Neural progenitor cell (in vitro differentiated cells): ENCODE measurements around the gene FAM177B. TPM values are rescaled to one million over a fixed set of nuclear protein-coding genes. Genes with fewer than 3 reads are reported as not detected.

Experiments
- DNase-seq: peaks from one replicate; pipeline ENCODE4 v3.0.0-alpha.2; 2016; ENCODE audit warnings: low spot score
- H2AFZ ChIP-seq: fragments of 200-600 bp; sonication (generic); replicated peaks from 2 replicates; pipeline ENCODE4 v1.6.1; 2016; ENCODE audit warnings: antibody characterized with exemption
- H3F3A ChIP-seq: fragments of 200-600 bp; sonication (generic); 2 replicates; pipeline ENCODE4 v1.6.1; 2016; ENCODE audit warnings: antibody characterized with exemption, low read depth
- H3K27ac ChIP-seq: fragments of 200-600 bp; sonication (generic); 2 replicates; pipeline ENCODE4 v1.5.1; 2016; ENCODE audit warnings: mild to moderate bottlenecking
- H3K27me3 ChIP-seq: fragments of 200-600 bp; sonication (generic); 2 replicates; pipeline ENCODE4 v1.6.1; 2016; ENCODE audit warnings: mild to moderate bottlenecking, moderate library complexity
- H3K36me3 ChIP-seq: fragments of 200-600 bp; sonication (generic); 2 replicates; pipeline ENCODE4 v1.5.1; 2016
- H3K4me1 ChIP-seq: fragments of 200-600 bp; sonication (generic); 2 replicates; pipeline ENCODE4 v1.6.1; 2016; ENCODE audit warnings: mixed run types
- H3K4me2 ChIP-seq: fragments of 200-600 bp; sonication (generic); 2 replicates; pipeline ENCODE4 v1.6.1; 2016
- H3K4me3 ChIP-seq: fragments of 200-600 bp; sonication (generic); 2 replicates; pipeline ENCODE4 v1.5.1; 2016
- H3K79me2 ChIP-seq: fragments of 200-600 bp; sonication (generic); 2 replicates; pipeline ENCODE4 v1.6.1; 2016; ENCODE audit warnings: low read depth
- H3K9ac ChIP-seq: fragments of 200-600 bp; sonication (generic); 2 replicates; pipeline ENCODE4 v1.6.1; 2016
- H3K9me3 ChIP-seq: fragments of 200-600 bp; sonication (generic); 2 replicates; pipeline ENCODE4 v1.5.1; 2016; ENCODE audit warnings: low read depth
- H4K20me1 ChIP-seq: fragments of 200-600 bp; sonication (generic); 2 replicates; pipeline ENCODE4 v1.6.1; 2016; ENCODE audit warnings: low read depth
- H3K27ac Mint-ChIP-seq: 3 replicates; pipeline ENCODE4 v1.8.0; 2021; ENCODE audit warnings: mixed read lengths
- H3K27me3 Mint-ChIP-seq: 2 replicates; pipeline ENCODE4 v1.8.0; 2022; ENCODE audit warnings: low read depth, mild to moderate bottlenecking, inconsistent platforms, moderate library complexity, mixed read lengths; ENCODE audit not compliant: insufficient read depth
- H3K36me3 Mint-ChIP-seq: 3 replicates; pipeline ENCODE4 v1.8.0; 2021; ENCODE audit warnings: mixed read lengths
- H3K4me1 Mint-ChIP-seq: 3 replicates; pipeline ENCODE4 v1.8.0; 2021; ENCODE audit warnings: mixed read lengths
- H3K4me3 Mint-ChIP-seq: 3 replicates; pipeline ENCODE4 v1.8.0; 2021; ENCODE audit warnings: mild to moderate bottlenecking, moderate library complexity, mixed read lengths
- H3K9me3 Mint-ChIP-seq: 3 replicates; pipeline ENCODE4 v1.8.0; 2020; ENCODE audit warnings: mixed read lengths
- EZH2 ChIP-seq: fragments of 200-600 bp; sonication (generic); IDR thresholded peaks from 2 replicates; pipeline ENCODE4 v1.6.1; 2017; ENCODE audit warnings: antibody characterized with exemption, mild to moderate bottlenecking, moderate library complexity
- EZH2phosphoT487 ChIP-seq: fragments of 200-600 bp; sonication (generic); IDR thresholded peaks from 2 replicates; pipeline ENCODE4 v1.6.1; 2017; ENCODE audit warnings: antibody characterized with exemption
- total RNA-seq: library from RNA; depleted of rRNA; stranded (reverse); fragments of >200 nt; gene quantifications from 2 replicates; pipeline ENCODE4 v1.2.3, GENCODE V29; 2015; ENCODE audit warnings: low replicate concordance
- TF ChIP-seq, protein P1 (sequence below): fragments of 200-600 bp; sonication (generic); IDR thresholded peaks from 2 replicates; pipeline ENCODE4 v1.5.1; 2017; ENCODE audit warnings: antibody characterized with exemption, mild to moderate bottlenecking

FAM177B gene
- total RNA-seq, 1 donor from 2014 or later, result not detected

DNA sequence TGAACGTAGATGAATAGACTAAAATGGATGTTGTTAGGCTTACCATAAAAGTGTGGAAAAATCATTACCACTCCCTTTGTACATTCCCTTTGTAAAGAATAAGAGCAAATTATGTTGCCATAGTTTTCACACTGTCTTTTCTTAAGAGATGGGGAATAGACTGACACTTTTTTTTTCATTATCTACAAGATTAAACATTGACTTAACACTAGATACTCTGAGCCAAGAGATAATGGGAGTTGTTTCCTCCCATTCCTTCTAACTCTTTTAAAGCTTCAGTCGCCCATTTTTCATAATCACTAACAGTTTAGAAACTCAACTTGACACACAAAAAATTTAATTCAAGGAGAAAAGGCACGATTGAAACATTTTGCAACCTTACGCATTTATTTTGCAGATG is 34.8 kb upstream of the FAM177B start:
- Mint-ChIP-seq H3K27me3 (no peaks in the 10 kb centered on the region), H3K4me1 (no peaks in the 10 kb centered on the region), H3K27ac (no peak overlapping the region), H3K4me3 (no peak overlapping the region), H3K36me3 (peaks cover 48% of the 10 kb centered on the region), H3K9me3 (peaks cover 21% of the 10 kb centered on the region)
- no peak overlapping the region for H3K27ac ChIP-seq
- H3K9me3 ChIP-seq, result peaks cover 6% of the 10 kb centered on the region
- no peaks in the 10 kb centered on the region for H3F3A ChIP-seq
- peaks cover 50% of the 10 kb centered on the region for H3K79me2 ChIP-seq
- no peak overlapping the region for H3K9ac ChIP-seq
- H3K36me3 ChIP-seq, result peaks cover 20% of the 10 kb centered on the region
- no peak overlapping the region for H2AFZ ChIP-seq
- TF ChIP-seq, protein P1, sequence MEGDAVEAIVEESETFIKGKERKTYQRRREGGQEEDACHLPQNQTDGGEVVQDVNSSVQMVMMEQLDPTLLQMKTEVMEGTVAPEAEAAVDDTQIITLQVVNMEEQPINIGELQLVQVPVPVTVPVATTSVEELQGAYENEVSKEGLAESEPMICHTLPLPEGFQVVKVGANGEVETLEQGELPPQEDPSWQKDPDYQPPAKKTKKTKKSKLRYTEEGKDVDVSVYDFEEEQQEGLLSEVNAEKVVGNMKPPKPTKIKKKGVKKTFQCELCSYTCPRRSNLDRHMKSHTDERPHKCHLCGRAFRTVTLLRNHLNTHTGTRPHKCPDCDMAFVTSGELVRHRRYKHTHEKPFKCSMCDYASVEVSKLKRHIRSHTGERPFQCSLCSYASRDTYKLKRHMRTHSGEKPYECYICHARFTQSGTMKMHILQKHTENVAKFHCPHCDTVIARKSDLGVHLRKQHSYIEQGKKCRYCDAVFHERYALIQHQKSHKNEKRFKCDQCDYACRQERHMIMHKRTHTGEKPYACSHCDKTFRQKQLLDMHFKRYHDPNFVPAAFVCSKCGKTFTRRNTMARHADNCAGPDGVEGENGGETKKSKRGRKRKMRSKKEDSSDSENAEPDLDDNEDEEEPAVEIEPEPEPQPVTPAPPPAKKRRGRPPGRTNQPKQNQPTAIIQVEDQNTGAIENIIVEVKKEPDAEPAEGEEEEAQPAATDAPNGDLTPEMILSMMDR, result no peak
- no peak for TF ChIP-seq EZH2
- TF ChIP-seq EZH2phosphoT487, result no peak
- no peak overlapping the region for H3K4me2 ChIP-seq
- H3K4me1 ChIP-seq, result no peaks in the 10 kb centered on the region
- no peaks in the 10 kb centered on the region for H4K20me1 ChIP-seq
- no peaks in the 10 kb centered on the region for H3K27me3 ChIP-seq
- no peak for DNase-seq
- no peak overlapping the region for H3K4me3 ChIP-seq

DNA sequence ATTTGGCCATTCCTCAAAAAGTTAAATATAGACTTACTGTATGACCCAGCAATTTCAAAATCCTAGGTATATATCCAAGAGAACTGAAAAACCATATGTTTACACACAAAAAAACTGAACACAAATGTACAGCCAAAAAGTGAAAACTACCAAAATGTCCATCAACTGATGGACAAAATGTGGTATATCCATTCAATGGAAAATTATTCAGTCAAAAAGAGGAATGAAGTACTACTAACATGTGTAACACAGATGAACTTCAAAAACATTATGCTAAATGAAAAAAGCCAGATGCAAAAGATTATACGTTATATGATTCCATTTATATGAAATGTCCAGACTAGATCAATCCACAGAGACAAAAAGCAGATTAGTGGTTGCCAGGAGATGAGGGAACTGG is 32.7 kb upstream of the FAM177B start:
- Histone ChIP-seq H3K36me3 (peaks cover 16% of the 10 kb centered on the region), H3K79me2 (peaks cover 64% of the 10 kb centered on the region), H3K4me3 (no peak overlapping the region), H3K4me2 (no peak overlapping the region), H3K9me3 (peaks cover 6% of the 10 kb centered on the region), H3K4me1 (no peaks in the 10 kb centered on the region), H3K27me3 (no peaks in the 10 kb centered on the region), H4K20me1 (no peaks in the 10 kb centered on the region), H2AFZ (no peak overlapping the region), H3K27ac (no peak overlapping the region), H3F3A (no peaks in the 10 kb centered on the region), H3K9ac (no peak overlapping the region)
- TF ChIP-seq, protein P1, result no peak
- TF ChIP-seq EZH2phosphoT487, result no peak
- no peak for TF ChIP-seq EZH2
- peaks cover 21% of the 10 kb centered on the region for H3K9me3 Mint-ChIP-seq
- no peaks in the 10 kb centered on the region for H3K4me1 Mint-ChIP-seq
- H3K27ac Mint-ChIP-seq, result no peak overlapping the region
- DNase-seq, result no peak
- H3K36me3 Mint-ChIP-seq, result peaks cover 55% of the 10 kb centered on the region
- no peak overlapping the region for H3K4me3 Mint-ChIP-seq
- no peaks in the 10 kb centered on the region for H3K27me3 Mint-ChIP-seq

DNA sequence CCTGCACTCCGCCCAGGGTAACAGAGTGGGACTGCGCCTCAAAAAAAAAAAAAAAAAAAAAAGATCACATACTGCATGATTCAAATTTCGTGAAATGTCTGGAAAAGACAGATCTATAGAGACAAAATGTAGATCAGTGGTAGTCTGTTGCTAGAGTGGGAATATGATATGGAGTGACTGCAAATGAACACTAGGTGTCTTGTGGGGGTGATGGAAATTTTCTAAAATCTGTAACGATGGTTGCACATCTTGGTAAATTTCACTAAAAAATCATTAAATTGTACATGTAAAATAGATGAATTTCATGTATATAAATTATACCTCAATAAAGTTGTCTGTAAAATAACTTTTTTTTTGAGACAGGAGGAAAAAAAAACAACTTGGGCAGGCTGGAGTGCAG is 30.2 kb upstream of the FAM177B start:
- no peak for DNase-seq
- H3K4me1 Mint-ChIP-seq, result peaks cover 12% of the 10 kb centered on the region
- Histone ChIP-seq H3K4me2 (no peak overlapping the region), H3K4me3 (no peak overlapping the region), H4K20me1 (no peaks in the 10 kb centered on the region), H3K27ac (no peak overlapping the region), H3K9ac (no peak overlapping the region), H3K9me3 (peaks cover 6% of the 10 kb centered on the region), H3F3A (peaks cover 3% of the 10 kb centered on the region), H3K4me1 (peaks cover 7% of the 10 kb centered on the region), H3K27me3 (no peaks in the 10 kb centered on the region), H3K36me3 (peaks cover 6% of the 10 kb centered on the region), H3K79me2 (peaks cover 89% of the 10 kb centered on the region), H2AFZ (no peak overlapping the region)
- H3K36me3 Mint-ChIP-seq, result peaks cover 52% of the 10 kb centered on the region
- no peak overlapping the region for H3K27ac Mint-ChIP-seq
- no peaks in the 10 kb centered on the region for H3K27me3 Mint-ChIP-seq
- H3K4me3 Mint-ChIP-seq, result no peak overlapping the region
- H3K9me3 Mint-ChIP-seq, result peaks cover 21% of the 10 kb centered on the region
- TF ChIP-seq, protein P1, result no peak
- TF ChIP-seq EZH2phosphoT487 (no peak), EZH2 (no peak)
